Panc1 (cell line): ENCODE data around the gene IFRD1. TPM values are rescaled to one million over a fixed set of nuclear protein-coding genes. Genes with fewer than 3 reads are reported as not detected.

Experiments used
- ATAC-seq: fragments of 200-7000 bp; cut with Tn5 transposase; 2 replicates; pipeline ENCODE4 v1.9.1; 2020; ENCODE audit warnings: mild to moderate bottlenecking, moderate library complexity
- BruUV-seq: library from RNA; stranded (reverse); fragments of 400-500 nt; replicated peaks from 2 replicates; lab custom pipeline; 2021; lab: Mats Ljungman, UMichigan
- CTCF ChIA-PET: fragments of 300-600 bp; sonication (Branson Sonifier 250); formaldehyde crosslinking; loops from one replicate; lab custom pipeline; 2022; ENCODE audit warnings: antibody characterized with exemption; lab: Charles Lee
- POLR2A ChIA-PET: fragments of 300-600 bp; sonication (Branson Sonifier 250); formaldehyde crosslinking; loops from one replicate; lab custom pipeline; 2022; ENCODE audit warnings: antibody characterized with exemption; lab: Charles Lee
- DNase-seq: peaks from one replicate; pipeline ENCODE4 v3.0.0-alpha.2; 2010; ENCODE audit warnings: low read depth, low spot score
- H3K27ac ChIP-seq: 2 replicates; pipeline ENCODE4 v1.5.1; 2011; ENCODE audit warnings: mild to moderate bottlenecking, low read length, inconsistent platforms
- H3K27me3 ChIP-seq: fragments of 200-500 bp; sonication (Bioruptor generic); 2 replicates; pipeline ENCODE4 v1.6.0; 2014; ENCODE audit warnings: low read length, inconsistent platforms; ENCODE audit not compliant: control insufficient read depth, insufficient read depth
- H3K36me3 ChIP-seq: fragments of 200-500 bp; sonication (Bioruptor generic); 2 replicates; pipeline ENCODE4 v1.5.1; 2014; ENCODE audit warnings: inconsistent platforms, mild to moderate bottlenecking, low read length, moderate library complexity; ENCODE audit not compliant: control insufficient read depth, insufficient read depth
- H3K4me1 ChIP-seq: 2 replicates; pipeline ENCODE4 v1.5.1; 2011; ENCODE audit warnings: inconsistent platforms, mild to moderate bottlenecking, low read length, moderate library complexity; ENCODE audit not compliant: control insufficient read depth, insufficient read depth
- H3K4me3 ChIP-seq, 2 experiments: 2 replicates each; pipeline ENCODE4 v1.5.1; 2011 to 2012; ENCODE audit warnings: low read depth in 2 of 2, low read length in 2 of 2, mild to moderate bottlenecking in 2 of 2, inconsistent platforms in 1 of 2, moderate library complexity in 1 of 2
- H3K9me3 ChIP-seq: fragments of 200-500 bp; sonication (Bioruptor generic); 2 replicates; pipeline ENCODE4 v1.5.1; 2014; ENCODE audit warnings: low read depth, mild to moderate bottlenecking, inconsistent platforms, low read length, moderate library complexity; ENCODE audit not compliant: control insufficient read depth, insufficient read depth
- POLR2AphosphoS5 ChIP-seq: IDR thresholded peaks from 2 replicates; pipeline ENCODE4 v1.6.1; 2012; ENCODE audit warnings: mild to moderate bottlenecking, low read depth, low read length, moderate library complexity
- SIN3A ChIP-seq: IDR thresholded peaks from 2 replicates; pipeline ENCODE4 v1.6.1; 2012; ENCODE audit warnings: low read depth, mild to moderate bottlenecking, low read length, moderate library complexity, borderline replicate concordance; ENCODE audit not compliant: insufficient read depth
- TCF7L2 ChIP-seq: IDR thresholded peaks from 2 replicates; pipeline ENCODE4 v1.6.1; 2011; ENCODE audit warnings: mild to moderate bottlenecking, low read depth, low read length, inconsistent platforms
- in situ Hi-C: cut with HindIII; loops from 2 replicates; pipeline ENCODE4 v1.10.0; 2016; ENCODE audit warnings: low sequenced_read_pairs, low pct_unique_long_range_greater_than_20kb
- intact Hi-C: fragments of 100-400 bp; cut with micrococcal nuclease; formaldehyde crosslinking; loops from one replicate; pipeline ENCODE4 v1.10.0; 2022; ENCODE audit not compliant: unreplicated experiment
- total RNA-seq: library from RNA; stranded (reverse); gene quantifications from one replicate; pipeline ENCODE4 v1.2.1, GENCODE V29; 2021; ENCODE audit not compliant: unreplicated experiment
- TF ChIP-seq, protein P1 (sequence below), 2 experiments: IDR thresholded peaks; 2 replicates each; pipeline ENCODE4 v1.6.1; 2011 to 2012; ENCODE audit warnings: low read depth in 2 of 2, control low read depth in 1 of 2, low read length in 1 of 2, mild to moderate bottlenecking in 1 of 2, moderate library complexity in 1 of 2; ENCODE audit not compliant: insufficient read depth in 1 of 2
- TF ChIP-seq, protein P2 (sequence below): fragments of 450-650 bp; IDR thresholded peaks from 2 replicates; pipeline ENCODE4 v1.5.1; 2017; ENCODE audit warnings: mild to moderate bottlenecking

Gene IFRD1
- total RNA-seq, 1 experiment from 2014 or later: 54.3 TPM

DNA sequence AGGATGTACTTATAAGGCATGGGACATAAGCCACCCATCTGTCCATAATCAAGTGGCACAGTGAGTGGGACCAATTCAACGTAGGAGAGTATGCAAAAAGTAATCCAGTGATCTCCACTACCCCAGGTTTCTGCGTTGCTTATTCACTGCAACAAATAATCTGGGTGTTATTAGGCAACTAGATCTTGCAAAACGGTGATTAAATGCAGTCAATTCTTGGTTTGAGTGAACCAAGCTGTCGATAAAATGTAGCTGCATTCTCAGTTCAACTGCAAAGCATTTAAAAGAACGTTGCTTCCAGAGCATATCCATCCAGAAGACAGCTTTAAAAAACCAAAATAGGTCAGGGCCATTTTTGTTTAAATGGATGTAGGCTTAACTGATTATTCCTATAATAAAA, 35.5 kb downstream of the IFRD1 start:
- no TSS peak for BruUV-seq
- POLR2A ChIA-PET: no interaction called here

DNA sequence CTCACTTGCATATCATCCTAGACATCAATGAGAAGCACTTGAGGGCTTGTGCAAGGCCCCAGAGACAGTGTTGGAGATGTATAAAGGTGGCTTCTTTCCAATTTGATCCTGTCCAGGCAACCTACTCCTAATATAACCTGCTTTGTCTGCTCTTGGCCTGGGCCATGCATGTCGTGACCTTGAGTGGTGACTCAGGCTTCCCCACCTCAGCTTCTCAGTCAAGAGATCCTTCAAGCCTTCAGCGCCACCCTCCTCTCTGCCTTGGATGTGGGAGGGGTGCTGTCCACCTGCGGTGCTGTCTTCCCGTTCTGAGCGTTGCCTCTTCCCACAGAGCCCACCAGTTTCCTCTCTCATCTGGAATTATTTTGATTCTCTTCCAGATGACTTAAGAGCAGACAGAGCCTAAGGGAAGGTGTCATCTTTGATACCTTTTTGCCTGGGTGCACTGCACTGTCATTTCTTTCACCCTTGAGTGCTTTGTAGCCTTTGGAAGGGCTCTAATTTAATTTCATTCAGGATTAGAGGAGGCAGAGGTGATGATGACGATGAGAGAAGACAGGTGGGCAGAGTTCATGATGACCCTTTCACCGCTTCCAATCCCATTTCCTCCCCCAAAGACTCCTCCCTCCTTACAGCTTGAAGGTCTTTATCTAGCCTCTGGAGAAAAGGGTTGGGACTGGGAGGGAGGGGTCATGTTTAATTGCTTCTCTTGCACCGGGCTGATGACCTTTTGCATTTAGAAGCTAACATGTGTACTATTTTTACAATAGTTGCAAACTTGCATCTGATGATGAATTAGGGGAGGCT, 37.4 kb downstream of the IFRD1 start:
- Histone ChIP-seq H3K36me3 (no peaks in the 10 kb centered on the region), H3K9me3 (no peaks in the 10 kb centered on the region), H3K27ac (no peak overlapping the region), H3K27me3 (no peaks in the 10 kb centered on the region), H3K4me3 (no peak overlapping the region), H3K4me1 (peaks cover 14% of the 10 kb centered on the region)
- in situ Hi-C loops: no loop called here
- TF ChIP-seq, protein P1, sequence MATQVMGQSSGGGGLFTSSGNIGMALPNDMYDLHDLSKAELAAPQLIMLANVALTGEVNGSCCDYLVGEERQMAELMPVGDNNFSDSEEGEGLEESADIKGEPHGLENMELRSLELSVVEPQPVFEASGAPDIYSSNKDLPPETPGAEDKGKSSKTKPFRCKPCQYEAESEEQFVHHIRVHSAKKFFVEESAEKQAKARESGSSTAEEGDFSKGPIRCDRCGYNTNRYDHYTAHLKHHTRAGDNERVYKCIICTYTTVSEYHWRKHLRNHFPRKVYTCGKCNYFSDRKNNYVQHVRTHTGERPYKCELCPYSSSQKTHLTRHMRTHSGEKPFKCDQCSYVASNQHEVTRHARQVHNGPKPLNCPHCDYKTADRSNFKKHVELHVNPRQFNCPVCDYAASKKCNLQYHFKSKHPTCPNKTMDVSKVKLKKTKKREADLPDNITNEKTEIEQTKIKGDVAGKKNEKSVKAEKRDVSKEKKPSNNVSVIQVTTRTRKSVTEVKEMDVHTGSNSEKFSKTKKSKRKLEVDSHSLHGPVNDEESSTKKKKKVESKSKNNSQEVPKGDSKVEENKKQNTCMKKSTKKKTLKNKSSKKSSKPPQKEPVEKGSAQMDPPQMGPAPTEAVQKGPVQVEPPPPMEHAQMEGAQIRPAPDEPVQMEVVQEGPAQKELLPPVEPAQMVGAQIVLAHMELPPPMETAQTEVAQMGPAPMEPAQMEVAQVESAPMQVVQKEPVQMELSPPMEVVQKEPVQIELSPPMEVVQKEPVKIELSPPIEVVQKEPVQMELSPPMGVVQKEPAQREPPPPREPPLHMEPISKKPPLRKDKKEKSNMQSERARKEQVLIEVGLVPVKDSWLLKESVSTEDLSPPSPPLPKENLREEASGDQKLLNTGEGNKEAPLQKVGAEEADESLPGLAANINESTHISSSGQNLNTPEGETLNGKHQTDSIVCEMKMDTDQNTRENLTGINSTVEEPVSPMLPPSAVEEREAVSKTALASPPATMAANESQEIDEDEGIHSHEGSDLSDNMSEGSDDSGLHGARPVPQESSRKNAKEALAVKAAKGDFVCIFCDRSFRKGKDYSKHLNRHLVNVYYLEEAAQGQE (IDR thresholded peaks at IDR 0.05; ENCODE audit: insufficient read depth in 1 of 2, low read depth in 2 of 2, low read length in 1 of 2): no peak
- TF ChIP-seq SIN3A (no peak), TCF7L2 (no peak), POLR2AphosphoS5 (no peak)
- TF ChIP-seq, protein P2, sequence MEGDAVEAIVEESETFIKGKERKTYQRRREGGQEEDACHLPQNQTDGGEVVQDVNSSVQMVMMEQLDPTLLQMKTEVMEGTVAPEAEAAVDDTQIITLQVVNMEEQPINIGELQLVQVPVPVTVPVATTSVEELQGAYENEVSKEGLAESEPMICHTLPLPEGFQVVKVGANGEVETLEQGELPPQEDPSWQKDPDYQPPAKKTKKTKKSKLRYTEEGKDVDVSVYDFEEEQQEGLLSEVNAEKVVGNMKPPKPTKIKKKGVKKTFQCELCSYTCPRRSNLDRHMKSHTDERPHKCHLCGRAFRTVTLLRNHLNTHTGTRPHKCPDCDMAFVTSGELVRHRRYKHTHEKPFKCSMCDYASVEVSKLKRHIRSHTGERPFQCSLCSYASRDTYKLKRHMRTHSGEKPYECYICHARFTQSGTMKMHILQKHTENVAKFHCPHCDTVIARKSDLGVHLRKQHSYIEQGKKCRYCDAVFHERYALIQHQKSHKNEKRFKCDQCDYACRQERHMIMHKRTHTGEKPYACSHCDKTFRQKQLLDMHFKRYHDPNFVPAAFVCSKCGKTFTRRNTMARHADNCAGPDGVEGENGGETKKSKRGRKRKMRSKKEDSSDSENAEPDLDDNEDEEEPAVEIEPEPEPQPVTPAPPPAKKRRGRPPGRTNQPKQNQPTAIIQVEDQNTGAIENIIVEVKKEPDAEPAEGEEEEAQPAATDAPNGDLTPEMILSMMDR: no peak
- ChIA-PET CTCF (no interaction called here), POLR2A (no interaction called here)
- intact Hi-C loops: no loop called here
- no peak for ATAC-seq
- no TSS peak for BruUV-seq
- no peak for DNase-seq

More for the DNA sequence above, 35.5 kb downstream of the IFRD1 start:
- intact Hi-C loops (no loop called here), in situ Hi-C loops (no loop called here)
- no peaks in the 10 kb centered on the region for H3K36me3 ChIP-seq
- CTCF ChIA-PET: no interaction called here
- no peaks in the 10 kb centered on the region for H3K9me3 ChIP-seq
- no peak for TF ChIP-seq SIN3A
- TF ChIP-seq, protein P1 (IDR thresholded peaks at IDR 0.05; ENCODE audit: insufficient read depth in 1 of 2, low read depth in 2 of 2, low read length in 1 of 2): no peak
- no peak for TF ChIP-seq TCF7L2
- TF ChIP-seq POLR2AphosphoS5: no peak
- TF ChIP-seq, protein P2: no peak
- H3K4me3 ChIP-seq: no peak overlapping the region
- DNase-seq (no peak), ATAC-seq (no peak)
- H3K27me3 ChIP-seq: no peaks in the 10 kb centered on the region
- peaks cover 33% of the 10 kb centered on the region for H3K4me1 ChIP-seq
- no peak overlapping the region for H3K27ac ChIP-seq
